Adipocyte (in vitro differentiated cells): ENCODE results near the gene UBXN6.

Source experiments
- DNase-seq: peaks from one replicate; pipeline ENCODE4 v3.0.0-alpha.2; 2015; ENCODE audit warnings: low read depth
- H3K27me3 ChIP-seq: replicated peaks from 2 replicates; pipeline ENCODE4 v1.7.0; 2013; ENCODE audit warnings: mild to moderate bottlenecking, low read length, moderate library complexity; ENCODE audit not compliant: control insufficient read depth, insufficient read depth
- H3K36me3 ChIP-seq: 2 replicates; pipeline ENCODE4 v1.7.0; 2013; ENCODE audit warnings: low read length, mild to moderate bottlenecking, moderate library complexity; ENCODE audit not compliant: control insufficient read depth, insufficient read depth, severe bottlenecking
- H3K4me1 ChIP-seq: 2 replicates; pipeline ENCODE4 v1.7.0; 2013; ENCODE audit warnings: mild to moderate bottlenecking, low read length, moderate library complexity; ENCODE audit not compliant: control insufficient read depth, insufficient read depth
- H3K4me3 ChIP-seq: 2 replicates; pipeline ENCODE4 v1.7.0; 2013; ENCODE audit warnings: mild to moderate bottlenecking, low read length, moderate library complexity
- H3K9ac ChIP-seq: 2 replicates; pipeline ENCODE4 v1.7.0; 2013; ENCODE audit warnings: mild to moderate bottlenecking, low read length, moderate library complexity
- H3K9me3 ChIP-seq: 2 replicates; pipeline ENCODE4 v1.7.0; 2013; ENCODE audit warnings: mild to moderate bottlenecking, low read length, moderate library complexity; ENCODE audit not compliant: control insufficient read depth

The UBXN6 gene

GRCh38 chr19:4453232-4454179, 4.1 kb downstream of the UBXN6 start:
- peaks cover 48% of the 10 kb centered on the region for H3K36me3 ChIP-seq
- H3K9ac ChIP-seq, result peak overlapping the region; percentile 99
- no peak overlapping the region for H3K4me3 ChIP-seq
- H3K27me3 ChIP-seq, result no peaks in the 10 kb centered on the region
- DNase-seq, result no peak
- H3K9me3 ChIP-seq, result no peaks in the 10 kb centered on the region
- peaks cover 38% of the 10 kb centered on the region for H3K4me1 ChIP-seq

- Histone ChIP-seq H3K27me3 (no peaks in the 10 kb centered on the region), H3K36me3 (peaks cover 59% of the 10 kb centered on the region)
- no peak for DNase-seq
Observed at GRCh38 chr19:4452230-4452990, 5.2 kb downstream of the UBXN6 start.

GRCh38 chr19:4449639-4450028, 8.0 kb downstream of the UBXN6 start:
- Histone ChIP-seq H3K36me3 (peaks cover 85% of the 10 kb centered on the region), H3K4me1 (peaks cover 25% of the 10 kb centered on the region), H3K9me3 (no peaks in the 10 kb centered on the region), H3K27me3 (no peaks in the 10 kb centered on the region), H3K4me3 (no peak overlapping the region), H3K9ac (no peak overlapping the region)
- no peak for DNase-seq

More at GRCh38 chr19:4452230-4452990, 5.2 kb downstream of the UBXN6 start:
- no peaks in the 10 kb centered on the region for H3K9me3 ChIP-seq
- H3K4me1 ChIP-seq, result peaks cover 35% of the 10 kb centered on the region
- no peak overlapping the region for H3K4me3 ChIP-seq
- H3K9ac ChIP-seq, result no peak overlapping the region

GRCh38 chr19:4449022-4449638, 8.5 kb downstream of the UBXN6 start:
- Histone ChIP-seq H3K9ac (no peak overlapping the region), H3K4me3 (no peak overlapping the region), H3K4me1 (peaks cover 20% of the 10 kb centered on the region), H3K9me3 (no peaks in the 10 kb centered on the region), H3K36me3 (peaks cover 89% of the 10 kb centered on the region), H3K27me3 (no peaks in the 10 kb centered on the region)
- no peak for DNase-seq

GRCh38 chr19:4448147-4448985, 9.2 kb downstream of the UBXN6 start:
- no peak for DNase-seq
- H3K36me3 ChIP-seq, result peaks cover 85% of the 10 kb centered on the region
- peaks cover 16% of the 10 kb centered on the region for H3K4me1 ChIP-seq
- no peak overlapping the region for H3K9ac ChIP-seq
- no peaks in the 10 kb centered on the region for H3K9me3 ChIP-seq
- H3K27me3 ChIP-seq, result no peaks in the 10 kb centered on the region
- H3K4me3 ChIP-seq, result no peak overlapping the region

GRCh38 chr19:4447327-4448146, 10.1 kb downstream of the UBXN6 start:
- Histone ChIP-seq H3K4me3 (no peak overlapping the region), H3K4me1 (peaks cover 16% of the 10 kb centered on the region)
- DNase-seq, result no peak

GRCh38 chr19:4446704-4447200, 10.8 kb downstream of the UBXN6 start:
- Histone ChIP-seq H3K27me3 (no peaks in the 10 kb centered on the region), H3K9ac (no peak overlapping the region), H3K36me3 (peaks cover 69% of the 10 kb centered on the region)

More at GRCh38 chr19:4447327-4448146, 10.1 kb downstream of the UBXN6 start:
- Histone ChIP-seq H3K27me3 (no peaks in the 10 kb centered on the region), H3K9me3 (no peaks in the 10 kb centered on the region), H3K9ac (no peak overlapping the region), H3K36me3 (peaks cover 77% of the 10 kb centered on the region)

GRCh38 chr19:4445963-4446703, 11.5 kb downstream of the UBXN6 start:
- peaks cover 64% of the 10 kb centered on the region for H3K36me3 ChIP-seq
- no peaks in the 10 kb centered on the region for H3K9me3 ChIP-seq
- no peaks in the 10 kb centered on the region for H3K27me3 ChIP-seq
- H3K4me1 ChIP-seq, result peaks cover 16% of the 10 kb centered on the region
- no peak overlapping the region for H3K9ac ChIP-seq
- H3K4me3 ChIP-seq, result no peak overlapping the region
- DNase-seq, result no peak

More at GRCh38 chr19:4446704-4447200, 10.8 kb downstream of the UBXN6 start:
- Histone ChIP-seq H3K4me3 (no peak overlapping the region), H3K9me3 (no peaks in the 10 kb centered on the region), H3K4me1 (peaks cover 16% of the 10 kb centered on the region)
- DNase-seq, result no peak

GRCh38 chr19:4444765-4445741, 12.5 kb downstream of the UBXN6 start:
- Histone ChIP-seq H3K9ac (no peak overlapping the region), H3K4me3 (no peak overlapping the region), H3K36me3 (peaks cover 56% of the 10 kb centered on the region), H3K9me3 (no peaks in the 10 kb centered on the region), H3K4me1 (peaks cover 16% of the 10 kb centered on the region), H3K27me3 (no peaks in the 10 kb centered on the region)
- peak; percentile 35 for DNase-seq
